ENCODE data around the gene SUPT3H.

The SUPT3H gene

GRCh38 chr6:45415788-45416518 lies 38.2 kb upstream of the SUPT3H start:
- Histone ChIP-seq H3K27me3 (replicated peaks in 2 of 5; ENCODE audit: control insufficient read depth in 4 of 5, insufficient read depth in 5 of 5, low read length in 4 of 5) (no peaks in the 10 kb centered on the region), H3K4me3 (ENCODE audit: control insufficient read depth in 1 of 7, extremely low read depth in 1 of 7, insufficient read depth in 4 of 7, low read depth in 2 of 7, low read length in 6 of 7) (peak overlapping the region in 4 of 7 experiments; percentile 3 to 62 (median 49)), H3K9me3 (ENCODE audit: control extremely low read depth in 1 of 5, control insufficient read depth in 4 of 5, insufficient read depth in 2 of 5, low read depth in 1 of 5, low read length in 4 of 5) (no peaks in the 10 kb centered on the region), H3K36me3 (ENCODE audit: control insufficient read depth in 4 of 4, insufficient read depth in 4 of 4, low read length in 3 of 4) (no peaks in the 10 kb centered on the region), H3K4me1 (ENCODE audit: control extremely low read depth in 1 of 4, control insufficient read depth in 4 of 4, insufficient read depth in 4 of 4, low read length in 3 of 4) (peaks cover 7 to 40% (median 29%) of the 10 kb centered on the region in 4 experiments), H3K27ac (ENCODE audit: insufficient read depth in 1 of 2, low read depth in 1 of 2, low read length in 2 of 2, poor library complexity in 1 of 2, severe bottlenecking in 2 of 2) (no peak overlapping the region)
- 43% methylated on average over 3 of the region's 3 CpGs for WGBS (ENCODE audit: insufficient coverage)
- POLR2A ChIA-PET: no interaction called here
- DNase-seq: no peak
- CTCF ChIA-PET: interaction anchor here (1.1 to 4.7 kb wide), 3 partner anchors 760 to 941 kb away, joined by 3 to 35 read pairs (median 5); no protein-coding TSS in a partner anchor

GRCh38 chr6:45415315-45415714 lies 37.6 kb upstream of the SUPT3H start:
- Histone ChIP-seq H3K27ac (ENCODE audit: insufficient read depth in 1 of 2, low read depth in 1 of 2, low read length in 2 of 2, poor library complexity in 1 of 2, severe bottlenecking in 2 of 2) (no peak overlapping the region), H3K4me1 (ENCODE audit: control extremely low read depth in 1 of 4, control insufficient read depth in 4 of 4, insufficient read depth in 4 of 4, low read length in 3 of 4) (peaks cover under 1 to 34% (median 23%) of the 10 kb centered on the region in 4 experiments), H3K27me3 (replicated peaks in 2 of 5; ENCODE audit: control insufficient read depth in 4 of 5, insufficient read depth in 5 of 5, low read length in 4 of 5) (no peaks in the 10 kb centered on the region), H3K9me3 (ENCODE audit: control extremely low read depth in 1 of 5, control insufficient read depth in 4 of 5, insufficient read depth in 2 of 5, low read depth in 1 of 5, low read length in 4 of 5) (no peaks in the 10 kb centered on the region), H3K36me3 (ENCODE audit: control insufficient read depth in 4 of 4, insufficient read depth in 4 of 4, low read length in 3 of 4) (no peaks in the 10 kb centered on the region), H3K4me3 (ENCODE audit: control insufficient read depth in 1 of 7, extremely low read depth in 1 of 7, insufficient read depth in 4 of 7, low read depth in 2 of 7, low read length in 6 of 7) (peak overlapping the region in 4 of 7 experiments; percentile 3 to 62 (median 49))
- 0% methylated on average over 1 of the region's 2 CpGs for WGBS (ENCODE audit: insufficient coverage)
- ChIA-PET CTCF (interaction anchor here (1.1 to 4.7 kb wide), 3 partner anchors 759 to 940 kb away, joined by 3 to 35 read pairs (median 5); no protein-coding TSS in a partner anchor), POLR2A (no interaction called here)
- DNase-seq: peak in 1 of 3 donors; percentile 46

GRCh38 chr6:45411959-45412358 lies 34.2 kb upstream of the SUPT3H start:
- Histone ChIP-seq H3K4me1 (ENCODE audit: control extremely low read depth in 1 of 4, control insufficient read depth in 4 of 4, insufficient read depth in 4 of 4, low read length in 3 of 4) (peaks cover 0 to 13% (median 7%) of the 10 kb centered on the region in 4 experiments), H3K9me3 (ENCODE audit: control extremely low read depth in 1 of 5, control insufficient read depth in 4 of 5, insufficient read depth in 2 of 5, low read depth in 1 of 5, low read length in 4 of 5) (no peaks in the 10 kb centered on the region), H3K27me3 (replicated peaks in 2 of 5; ENCODE audit: control insufficient read depth in 4 of 5, insufficient read depth in 5 of 5, low read length in 4 of 5) (no peaks in the 10 kb centered on the region), H3K4me3 (ENCODE audit: control insufficient read depth in 1 of 7, extremely low read depth in 1 of 7, insufficient read depth in 4 of 7, low read depth in 2 of 7, low read length in 6 of 7) (no peak overlapping the region), H3K27ac (ENCODE audit: insufficient read depth in 1 of 2, low read depth in 1 of 2, low read length in 2 of 2, poor library complexity in 1 of 2, severe bottlenecking in 2 of 2) (no peak overlapping the region), H3K36me3 (ENCODE audit: control insufficient read depth in 4 of 4, insufficient read depth in 4 of 4, low read length in 3 of 4) (no peaks in the 10 kb centered on the region)
- ChIA-PET CTCF (no interaction called here), POLR2A (no interaction called here)
- WGBS (ENCODE audit: insufficient coverage): no CpG with 5 or more reads among the region's 5 CpGs
- no peak for DNase-seq

GRCh38 chr6:45400021-45400420 lies 22.3 kb upstream of the SUPT3H start:
- no CpG with 5 or more reads among the region's 2 CpGs for WGBS (ENCODE audit: insufficient coverage)
- no peak overlapping the region for H3K4me3 ChIP-seq (ENCODE audit: control insufficient read depth in 1 of 7, extremely low read depth in 1 of 7, insufficient read depth in 4 of 7, low read depth in 2 of 7, low read length in 6 of 7)
- POLR2A ChIA-PET: no interaction called here
- no peak overlapping the region for H3K27ac ChIP-seq (ENCODE audit: insufficient read depth in 1 of 2, low read depth in 1 of 2, low read length in 2 of 2, poor library complexity in 1 of 2, severe bottlenecking in 2 of 2)
- DNase-seq: no peak
- no peaks in the 10 kb centered on the region for H3K4me1 ChIP-seq (ENCODE audit: control extremely low read depth in 1 of 4, control insufficient read depth in 4 of 4, insufficient read depth in 4 of 4, low read length in 3 of 4)
- H3K27me3 ChIP-seq (replicated peaks in 2 of 5; ENCODE audit: control insufficient read depth in 4 of 5, insufficient read depth in 5 of 5, low read length in 4 of 5): no peaks in the 10 kb centered on the region
- no peaks in the 10 kb centered on the region for H3K9me3 ChIP-seq (ENCODE audit: control extremely low read depth in 1 of 5, control insufficient read depth in 4 of 5, insufficient read depth in 2 of 5, low read depth in 1 of 5, low read length in 4 of 5)
- CTCF ChIA-PET: no interaction called here
- H3K36me3 ChIP-seq (ENCODE audit: control insufficient read depth in 4 of 4, insufficient read depth in 4 of 4, low read length in 3 of 4): no peaks in the 10 kb centered on the region

- ChIA-PET POLR2A (no interaction called here), CTCF (interaction anchor here (1.0 to 1.3 kb wide), 2 partner anchors 8 to 12 kb away, joined by 3 read pairs; no protein-coding TSS in a partner anchor)
- H3K36me3 ChIP-seq (ENCODE audit: control insufficient read depth in 4 of 4, insufficient read depth in 4 of 4, low read length in 3 of 4): no peaks in the 10 kb centered on the region
- WGBS (ENCODE audit: insufficient coverage): 100% methylated on average over 1 of the region's 2 CpGs
- no peak overlapping the region for H3K27ac ChIP-seq (ENCODE audit: insufficient read depth in 1 of 2, low read depth in 1 of 2, low read length in 2 of 2, poor library complexity in 1 of 2, severe bottlenecking in 2 of 2)
- no peak overlapping the region for H3K4me3 ChIP-seq (ENCODE audit: control insufficient read depth in 1 of 7, extremely low read depth in 1 of 7, insufficient read depth in 4 of 7, low read depth in 2 of 7, low read length in 6 of 7)
- no peak for DNase-seq
- no peaks in the 10 kb centered on the region for H3K9me3 ChIP-seq (ENCODE audit: control extremely low read depth in 1 of 5, control insufficient read depth in 4 of 5, insufficient read depth in 2 of 5, low read depth in 1 of 5, low read length in 4 of 5)
- H3K4me1 ChIP-seq (ENCODE audit: control extremely low read depth in 1 of 4, control insufficient read depth in 4 of 4, insufficient read depth in 4 of 4, low read length in 3 of 4): no peaks in the 10 kb centered on the region
- H3K27me3 ChIP-seq (replicated peaks in 2 of 5; ENCODE audit: control insufficient read depth in 4 of 5, insufficient read depth in 5 of 5, low read length in 4 of 5): no peaks in the 10 kb centered on the region
These were observed 20.5 kb upstream of the SUPT3H start for GRCh38 chr6:45398075-45398813.

GRCh38 chr6:45394586-45395095 lies 16.9 kb upstream of the SUPT3H start:
- no peaks in the 10 kb centered on the region for H3K4me1 ChIP-seq (ENCODE audit: control extremely low read depth in 1 of 4, control insufficient read depth in 4 of 4, insufficient read depth in 4 of 4, low read length in 3 of 4)
- no peaks in the 10 kb centered on the region for H3K36me3 ChIP-seq (ENCODE audit: control insufficient read depth in 4 of 4, insufficient read depth in 4 of 4, low read length in 3 of 4)
- no peak overlapping the region for H3K27ac ChIP-seq (ENCODE audit: insufficient read depth in 1 of 2, low read depth in 1 of 2, low read length in 2 of 2, poor library complexity in 1 of 2, severe bottlenecking in 2 of 2)
- POLR2A ChIA-PET: no interaction called here
- H3K27me3 ChIP-seq (replicated peaks in 2 of 5; ENCODE audit: control insufficient read depth in 4 of 5, insufficient read depth in 5 of 5, low read length in 4 of 5): no peaks in the 10 kb centered on the region
- H3K4me3 ChIP-seq (ENCODE audit: control insufficient read depth in 1 of 7, extremely low read depth in 1 of 7, insufficient read depth in 4 of 7, low read depth in 2 of 7, low read length in 6 of 7): no peak overlapping the region
- no peaks in the 10 kb centered on the region for H3K9me3 ChIP-seq (ENCODE audit: control extremely low read depth in 1 of 5, control insufficient read depth in 4 of 5, insufficient read depth in 2 of 5, low read depth in 1 of 5, low read length in 4 of 5)
- CTCF ChIA-PET: interaction anchor here (0.9 to 1.3 kb wide), 3 partner anchors 9 to 919 kb away, joined by 3 to 6 read pairs (median 4); no protein-coding TSS in a partner anchor
- 100% methylated on average over 1 of the region's 4 CpGs for WGBS (ENCODE audit: insufficient coverage)
- no peak for DNase-seq

- no peaks in the 10 kb centered on the region for H3K4me1 ChIP-seq (ENCODE audit: control extremely low read depth in 1 of 4, control insufficient read depth in 4 of 4, insufficient read depth in 4 of 4, low read length in 3 of 4)
- no peak overlapping the region for H3K4me3 ChIP-seq (ENCODE audit: control insufficient read depth in 1 of 7, extremely low read depth in 1 of 7, insufficient read depth in 4 of 7, low read depth in 2 of 7, low read length in 6 of 7)
- no peaks in the 10 kb centered on the region for H3K36me3 ChIP-seq (ENCODE audit: control insufficient read depth in 4 of 4, insufficient read depth in 4 of 4, low read length in 3 of 4)
- no peaks in the 10 kb centered on the region for H3K27me3 ChIP-seq (replicated peaks in 2 of 5; ENCODE audit: control insufficient read depth in 4 of 5, insufficient read depth in 5 of 5, low read length in 4 of 5)
- POLR2A ChIA-PET: interaction anchor here (0.5 kb wide), 1 partner anchor 113 kb away, joined by 3 read pairs; no protein-coding TSS in a partner anchor
- H3K27ac ChIP-seq (ENCODE audit: insufficient read depth in 1 of 2, low read depth in 1 of 2, low read length in 2 of 2, poor library complexity in 1 of 2, severe bottlenecking in 2 of 2): no peak overlapping the region
- WGBS (ENCODE audit: insufficient coverage): 100% methylated on average over 2 of the region's 3 CpGs
- no peak for DNase-seq
- H3K9me3 ChIP-seq (ENCODE audit: control extremely low read depth in 1 of 5, control insufficient read depth in 4 of 5, insufficient read depth in 2 of 5, low read depth in 1 of 5, low read length in 4 of 5): no peaks in the 10 kb centered on the region
- CTCF ChIA-PET: no interaction called here
These were observed 10.6 kb upstream of the SUPT3H start for GRCh38 chr6:45388328-45388727.

All from common myeloid progenitor, CD34-positive (primary cell).